GM12878 (cell line): Measurements from ENCODE around the gene MYO18B. TPM values are rescaled to one million over a fixed set of nuclear protein-coding genes. Genes with fewer than 3 reads are reported as not detected.

Source experiments
- ATAC-seq: fragments of 200-7000 bp; cut with Tn5 transposase; 3 replicates; pipeline ENCODE4 v1.9.1; 2020; ENCODE audit warnings: mild to moderate bottlenecking, moderate library complexity
- BruUV-seq: library from RNA; stranded (reverse); fragments of 400-500 nt; replicated peaks from 2 replicates; lab custom pipeline; 2021; lab: Mats Ljungman, UMichigan
- CTCF ChIA-PET: fragments of 300-600 bp; sonication (Branson Sonifier 250); formaldehyde crosslinking; extraction: SDS; loops from one replicate; lab custom pipeline; 2021; ENCODE audit warnings: inconsistent platforms; lab: Yijun Ruan, JAX
- POLR2A ChIA-PET: fragments of 350-600 bp; formaldehyde crosslinking; extraction: SDS; loops from one replicate; lab custom pipeline; 2021; ENCODE audit warnings: inconsistent platforms; lab: Charles Lee
- RAD21 ChIA-PET: fragments of 300-600 bp; sonication (Branson Sonifier 250); formaldehyde crosslinking; loops from one replicate; lab custom pipeline; 2023; ENCODE audit warnings: antibody characterized with exemption; ENCODE audit not compliant: unreplicated experiment; lab: Charles Lee
- SMC1A ChIA-PET: fragments of 300-600 bp; sonication (Branson Sonifier 250); formaldehyde crosslinking; loops from one replicate; lab custom pipeline; 2023; ENCODE audit not compliant: unreplicated experiment, uncharacterized antibody; lab: Charles Lee
- DNase-seq: peaks from one replicate; pipeline ENCODE4 v3.0.0-alpha.2; 2011; ENCODE audit warnings: low read depth, low spot score
- FAIRE-seq: peaks from 3 replicates; lab custom pipeline; 2011; peaks lifted over from hg19 to GRCh38; lab: Jason Lieb, UNC
- H2AFZ ChIP-seq: 2 replicates; pipeline ENCODE4 v1.6.0; 2011; ENCODE audit warnings: low read depth, low read length, control low read depth; ENCODE audit not compliant: control insufficient read depth
- H3K27ac ChIP-seq: 2 replicates; pipeline ENCODE4 v1.5.1; 2011; ENCODE audit warnings: control low read depth; ENCODE audit not compliant: control insufficient read depth, insufficient read depth
- H3K27me3 ChIP-seq, 2 experiments: replicated peaks in 1 of 2; 2 replicates each; pipeline versions ENCODE4 v1.6.0 to v1.6.1; 2011; ENCODE audit warnings: low read length in 1 of 2; ENCODE audit not compliant: control insufficient read depth in 2 of 2, insufficient read depth in 2 of 2
- H3K36me3 ChIP-seq, 2 experiments: 2 replicates each; pipeline ENCODE4 v1.5.1; 2011; ENCODE audit warnings: low read length in 1 of 2; ENCODE audit not compliant: control insufficient read depth in 2 of 2, insufficient read depth in 2 of 2
- H3K4me1 ChIP-seq: 2 replicates; pipeline ENCODE4 v1.6.1; 2011; ENCODE audit warnings: mild to moderate bottlenecking, low read length, moderate library complexity, mixed read lengths; ENCODE audit not compliant: control insufficient read depth, insufficient read depth
- H3K4me2 ChIP-seq: 2 replicates; pipeline ENCODE4 v1.6.0; 2011; ENCODE audit warnings: control low read depth; ENCODE audit not compliant: control insufficient read depth, insufficient read depth
- H3K4me3 ChIP-seq: fragments of 200-600 bp; sonication (generic); 2 replicates; pipeline ENCODE4 v1.5.1; 2016
- H3K79me2 ChIP-seq: 2 replicates; pipeline ENCODE4 v1.6.0; 2011; ENCODE audit warnings: low read length; ENCODE audit not compliant: control insufficient read depth, insufficient read depth
- H3K9ac ChIP-seq: 2 replicates; pipeline ENCODE4 v1.8.0; 2011; ENCODE audit warnings: low read length, control low read depth, mixed read lengths; ENCODE audit not compliant: control insufficient read depth, insufficient read depth
- H3K9me3 ChIP-seq: replicated peaks from 3 replicates; pipeline ENCODE4 v1.5.1; 2011; ENCODE audit warnings: mild to moderate bottlenecking, low read length; ENCODE audit not compliant: control insufficient read depth, insufficient read depth
- H4K20me1 ChIP-seq: 2 replicates; pipeline ENCODE4 v1.6.0; 2011; ENCODE audit not compliant: control insufficient read depth, insufficient read depth
- ATF3 ChIP-seq: IDR thresholded peaks from 2 replicates; pipeline ENCODE4 v1.6.1; 2011; ENCODE audit warnings: low read depth, mild to moderate bottlenecking, low read length, moderate library complexity, borderline replicate concordance; ENCODE audit errors: extremely low read depth
- EGR1 ChIP-seq, 2 experiments: IDR thresholded peaks; 1 replicate in 1 of 2; 2 replicates in 1 of 2; pipeline ENCODE4 v1.6.1; 2011 to 2012; ENCODE audit warnings: low read depth in 2 of 2, low read length in 2 of 2, borderline replicate concordance in 1 of 2, mild to moderate bottlenecking in 1 of 2, moderate library complexity in 1 of 2
- HDGF ChIP-seq: fragments of 450-650 bp; IDR thresholded peaks from 2 replicates; pipeline ENCODE4 v1.6.1; 2016; ENCODE audit warnings: antibody characterized with exemption
- IKZF2 ChIP-seq, 2 experiments: fragments of 450-650 bp; IDR thresholded peaks; 2 replicates each; pipeline ENCODE4 v1.6.1; 2017; ENCODE audit warnings: mild to moderate bottlenecking in 2 of 2, moderate library complexity in 2 of 2
- IRF5 ChIP-seq: fragments of 450-650 bp; IDR thresholded peaks from 2 replicates; pipeline ENCODE4 v1.6.1; 2017; ENCODE audit warnings: borderline replicate concordance
- REST ChIP-seq: IDR thresholded peaks from 2 replicates; pipeline ENCODE4 v1.6.1; 2012; ENCODE audit warnings: mild to moderate bottlenecking, low read depth, low read length
- RUNX3 ChIP-seq: IDR thresholded peaks from 2 replicates; pipeline ENCODE4 v1.6.1; 2012; ENCODE audit warnings: low read length, inconsistent platforms
- TARDBP ChIP-seq: IDR thresholded peaks from 2 replicates; pipeline ENCODE4 v1.6.1; 2016; ENCODE audit warnings: borderline replicate concordance
- USF1 ChIP-seq: IDR thresholded peaks from 2 replicates; pipeline ENCODE4 v1.6.1; 2011; ENCODE audit warnings: borderline replicate concordance, low read depth, mild to moderate bottlenecking, moderate library complexity, mixed read lengths, low read length; ENCODE audit not compliant: insufficient read depth; ENCODE audit errors: extremely low read length
- ZSCAN29 ChIP-seq: fragments of 450-650 bp; IDR thresholded peaks from 2 replicates; pipeline ENCODE4 v1.6.1; 2017; ENCODE audit warnings: mild to moderate bottlenecking, moderate library complexity
- WGBS: methylation state at CpG from one replicate; pipeline ENCODE4 v1.1.6; 2016; ENCODE audit warnings: low lambda C conversion rate; ENCODE audit not compliant: insufficient replicate concordance, insufficient coverage; ENCODE audit errors: missing lambda C conversion rate; 5-methylcytosine and 5-hydroxymethylcytosine counted together
- in situ Hi-C: fragments of 300-500 bp; cut with MboI; formaldehyde crosslinking; loops from 9 replicates; pipeline ENCODE4 v1.14.3; 2018; ENCODE audit warnings: mixed read lengths
- intact Hi-C: fragments of 100-400 bp; cut with micrococcal nuclease; formaldehyde crosslinking; loops from one replicate; pipeline ENCODE4 v1.14.2; 2022; ENCODE audit not compliant: unreplicated experiment
- polyA plus RNA-seq, 11 experiments: library from polyadenylated mRNA; depleted of rRNA in 4 of 11; unstranded in 6 of 11; stranded (reverse) in 5 of 11; fragments of >200 nt; fragmentation: Nextera tagmentation in 4 of 11; fragmentation: Illumina TruSeq in 1 of 11; extraction: Ambion mirVana in 4 of 11; extraction: Trizol in 1 of 11; gene quantifications; 1 replicate in 1 of 11; 2 replicates in 10 of 11; pipeline versions ENCODE4 v1.2.1 to v1.2.3, GENCODE V29; 2011 to 2016; ENCODE audit warnings: inconsistent platforms in 2 of 11, missing spikeins in 2 of 11, low read depth in 1 of 11
- total RNA-seq, 4 experiments: library from RNA; depleted of rRNA in 3 of 4; stranded (reverse); fragments of >200 nt in 3 of 4; fragmentation: Illumina TruSeq in 1 of 4; extraction: Trizol in 1 of 4; gene quantifications; 2 replicates each; pipeline versions ENCODE4 v1.2.1 to v1.2.3, GENCODE V29; 2013 to 2021
- TF ChIP-seq, protein P1 (sequence below): fragments of 450-650 bp; IDR thresholded peaks from 2 replicates; pipeline ENCODE4 v1.6.1; 2018; ENCODE audit warnings: borderline replicate concordance, mild to moderate bottlenecking; ENCODE audit not compliant: partially characterized antibody

Gene MYO18B
- total and polyA plus RNA-seq, 10 of the 15 experiments (the other 5 are each of a cell fraction or from before 2014, with no cell fraction given): 0.05 to 2.1 (median 0.51) TPM; not detected in 1

- TF ChIP-seq ATF3 (no peak), TARDBP (no peak)
These were observed 48.8 kb upstream of the MYO18B start (continued) for GRCh38 chr22:25693268-25693565.

DNA sequence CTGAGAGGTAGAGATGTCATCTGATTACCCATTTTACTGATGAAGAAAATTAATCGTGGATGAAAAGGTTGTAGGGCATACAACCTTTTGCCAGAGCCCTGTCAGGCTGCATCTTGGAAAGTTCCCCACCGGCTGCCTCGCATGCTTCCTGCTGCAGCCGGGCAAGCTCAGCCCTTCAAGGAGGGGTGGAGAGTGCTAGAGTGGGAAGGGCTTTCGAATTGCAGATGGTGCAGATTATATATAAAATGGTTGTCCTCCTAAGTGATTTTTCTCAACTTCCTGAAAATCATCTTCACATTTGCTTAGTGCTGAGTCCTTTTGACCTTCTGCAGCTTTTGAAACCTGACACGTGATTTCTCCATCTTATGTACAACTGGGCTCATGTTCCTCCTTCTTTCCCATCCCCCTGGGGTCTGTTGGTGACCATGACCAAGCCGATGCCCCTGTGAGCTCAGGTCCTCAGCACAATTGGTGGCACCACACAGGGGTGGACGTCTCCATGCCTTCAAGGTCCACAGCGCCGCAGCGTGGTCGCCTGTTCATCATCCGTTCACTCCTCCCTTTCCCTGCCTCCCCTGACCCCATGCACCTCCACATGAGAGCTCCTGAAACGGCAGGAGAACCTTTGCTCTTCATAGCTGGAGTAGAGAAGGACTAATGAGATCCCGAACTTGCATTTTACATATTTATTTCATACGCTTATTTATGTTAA, 47.6 kb upstream of the MYO18B start:
- H4K20me1 ChIP-seq: no peaks in the 10 kb centered on the region
- ChIA-PET RAD21 (no interaction called here), CTCF (interaction anchor here (2.1 kb wide), 1 partner anchor 150 kb away, joined by 9 read pairs; no protein-coding TSS in a partner anchor), POLR2A (interaction anchor here (0.7 kb wide), 1 partner anchor 122 kb away, joined by 3 read pairs; no protein-coding TSS in a partner anchor), SMC1A (interaction anchor here (1.0 to 1.9 kb wide), 3 partner anchors 19 to 125 kb away, joined by 3 to 4 read pairs (median 4); no protein-coding TSS in a partner anchor)
- H3K79me2 ChIP-seq: no peaks in the 10 kb centered on the region
- no peaks in the 10 kb centered on the region for H3K4me1 ChIP-seq
- no peaks in the 10 kb centered on the region for H3K27me3 ChIP-seq
- no peak overlapping the region for H3K4me3 ChIP-seq
- DNase-seq (no peak), FAIRE-seq (no peak), ATAC-seq (no peak)
- no peak overlapping the region for H2AFZ ChIP-seq
- no peak overlapping the region for H3K27ac ChIP-seq
- intact Hi-C loops: no loop called here
- no TSS peak for BruUV-seq
- no peak overlapping the region for H3K4me2 ChIP-seq
- WGBS: 87% methylated on average over 16 of the region's 16 CpGs
- no peaks in the 10 kb centered on the region for H3K9me3 ChIP-seq
- H3K36me3 ChIP-seq: peaks cover 6 to 25% of the 10 kb centered on the region in 2 experiments; a peak in 3 of 4 replicates
- in situ Hi-C loops: no loop called here
- no peak overlapping the region for H3K9ac ChIP-seq
- TF ChIP-seq IRF5: no peak
- TF ChIP-seq, protein P1, sequence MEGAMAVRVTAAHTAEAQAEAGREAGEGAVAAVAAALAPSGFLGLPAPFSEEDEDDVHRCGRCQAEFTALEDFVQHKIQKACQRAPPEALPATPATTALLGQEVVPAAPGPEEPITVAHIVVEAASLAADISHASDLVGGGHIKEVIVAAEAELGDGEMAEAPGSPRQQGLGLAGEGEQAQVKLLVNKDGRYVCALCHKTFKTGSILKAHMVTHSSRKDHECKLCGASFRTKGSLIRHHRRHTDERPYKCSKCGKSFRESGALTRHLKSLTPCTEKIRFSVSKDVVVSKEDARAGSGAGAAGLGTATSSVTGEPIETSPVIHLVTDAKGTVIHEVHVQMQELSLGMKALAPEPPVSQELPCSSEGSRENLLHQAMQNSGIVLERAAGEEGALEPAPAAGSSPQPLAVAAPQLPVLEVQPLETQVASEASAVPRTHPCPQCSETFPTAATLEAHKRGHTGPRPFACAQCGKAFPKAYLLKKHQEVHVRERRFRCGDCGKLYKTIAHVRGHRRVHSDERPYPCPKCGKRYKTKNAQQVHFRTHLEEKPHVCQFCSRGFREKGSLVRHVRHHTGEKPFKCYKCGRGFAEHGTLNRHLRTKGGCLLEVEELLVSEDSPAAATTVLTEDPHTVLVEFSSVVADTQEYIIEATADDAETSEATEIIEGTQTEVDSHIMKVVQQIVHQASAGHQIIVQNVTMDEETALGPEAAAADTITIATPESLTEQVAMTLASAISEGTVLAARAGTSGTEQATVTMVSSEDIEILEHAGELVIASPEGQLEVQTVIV: no peak
- no peak for TF ChIP-seq ZSCAN29
- TF ChIP-seq RUNX3: no peak
- no peak for TF ChIP-seq IKZF2 (IDR thresholded peaks at IDR 0.05)
- no peak for TF ChIP-seq EGR1 (IDR thresholded peaks at IDR 0.05; ENCODE audit: borderline replicate concordance in 1 of 2, low read depth in 2 of 2, low read length in 2 of 2)
- TF ChIP-seq USF1: no peak
- no peak for TF ChIP-seq HDGF
- no peak for TF ChIP-seq REST
